ENCODE data around the gene ATP6V0B. TPM values are rescaled to one million over a fixed set of nuclear protein-coding genes. Genes with fewer than 3 reads are reported as not detected.

Gene ATP6V0B
- total and polyA plus RNA-seq, 2 of the 13 experiments (the other 11 are each of a cell fraction or from before 2014, with no cell fraction given): 157 to 161 TPM

DNA sequence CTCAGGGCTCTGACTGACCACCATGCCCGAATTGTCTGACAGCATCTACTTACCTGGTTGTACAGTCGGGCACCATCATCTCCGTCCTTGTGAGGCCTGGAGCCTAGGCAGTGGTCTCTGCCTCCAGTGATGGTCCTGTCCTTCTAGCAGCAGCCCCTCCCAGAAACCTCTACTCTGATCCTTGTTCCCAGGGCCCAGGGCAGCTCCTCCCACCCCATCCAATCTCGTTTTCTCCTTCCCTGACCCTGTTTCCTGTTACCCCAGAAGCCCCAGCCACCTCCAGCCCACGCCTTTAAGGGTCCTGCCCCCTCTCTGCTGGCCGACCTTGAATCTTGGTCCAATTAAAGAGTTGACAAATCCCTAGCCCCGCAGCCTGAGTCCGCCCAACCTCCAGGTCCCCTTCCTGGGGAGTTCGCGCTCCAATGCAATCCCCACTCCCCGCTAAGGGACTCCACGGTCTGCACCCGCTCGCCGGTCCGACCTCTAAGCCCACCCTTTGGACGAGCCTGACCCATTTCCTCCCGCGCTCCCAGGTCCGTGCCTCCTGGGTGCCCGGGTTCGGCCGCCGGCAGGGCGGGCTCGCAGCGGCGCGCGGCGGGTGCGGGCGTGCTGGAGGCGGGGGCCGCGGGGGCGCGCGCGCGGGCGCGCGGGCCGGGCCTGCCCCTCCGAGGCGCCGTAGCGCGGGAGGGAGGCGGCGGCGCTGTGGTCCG is 3.9 kb downstream of the ATP6V0B start, which contains the start of gene B4GALT2 (continued):
- TF ChIP-seq, protein P1, sequence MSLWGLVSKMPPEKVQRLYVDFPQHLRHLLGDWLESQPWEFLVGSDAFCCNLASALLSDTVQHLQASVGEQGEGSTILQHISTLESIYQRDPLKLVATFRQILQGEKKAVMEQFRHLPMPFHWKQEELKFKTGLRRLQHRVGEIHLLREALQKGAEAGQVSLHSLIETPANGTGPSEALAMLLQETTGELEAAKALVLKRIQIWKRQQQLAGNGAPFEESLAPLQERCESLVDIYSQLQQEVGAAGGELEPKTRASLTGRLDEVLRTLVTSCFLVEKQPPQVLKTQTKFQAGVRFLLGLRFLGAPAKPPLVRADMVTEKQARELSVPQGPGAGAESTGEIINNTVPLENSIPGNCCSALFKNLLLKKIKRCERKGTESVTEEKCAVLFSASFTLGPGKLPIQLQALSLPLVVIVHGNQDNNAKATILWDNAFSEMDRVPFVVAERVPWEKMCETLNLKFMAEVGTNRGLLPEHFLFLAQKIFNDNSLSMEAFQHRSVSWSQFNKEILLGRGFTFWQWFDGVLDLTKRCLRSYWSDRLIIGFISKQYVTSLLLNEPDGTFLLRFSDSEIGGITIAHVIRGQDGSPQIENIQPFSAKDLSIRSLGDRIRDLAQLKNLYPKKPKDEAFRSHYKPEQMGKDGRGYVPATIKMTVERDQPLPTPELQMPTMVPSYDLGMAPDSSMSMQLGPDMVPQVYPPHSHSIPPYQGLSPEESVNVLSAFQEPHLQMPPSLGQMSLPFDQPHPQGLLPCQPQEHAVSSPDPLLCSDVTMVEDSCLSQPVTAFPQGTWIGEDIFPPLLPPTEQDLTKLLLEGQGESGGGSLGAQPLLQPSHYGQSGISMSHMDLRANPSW (CRISPR knock-in tag; IDR thresholded peaks at IDR 0.05; ENCODE audit: borderline replicate concordance): no peak
- TF ChIP-seq CAMTA2 (CRISPR knock-in tag; IDR thresholded peaks at IDR 0.05; ENCODE audit: borderline replicate concordance): no peak
- peak; percentile 52; the same call in 1 of the 2 replicates for TF ChIP-seq RFXAP (CRISPR knock-in tag; IDR thresholded peaks at IDR 0.05; ENCODE audit: borderline replicate concordance)
- TF ChIP-seq, protein P2, sequence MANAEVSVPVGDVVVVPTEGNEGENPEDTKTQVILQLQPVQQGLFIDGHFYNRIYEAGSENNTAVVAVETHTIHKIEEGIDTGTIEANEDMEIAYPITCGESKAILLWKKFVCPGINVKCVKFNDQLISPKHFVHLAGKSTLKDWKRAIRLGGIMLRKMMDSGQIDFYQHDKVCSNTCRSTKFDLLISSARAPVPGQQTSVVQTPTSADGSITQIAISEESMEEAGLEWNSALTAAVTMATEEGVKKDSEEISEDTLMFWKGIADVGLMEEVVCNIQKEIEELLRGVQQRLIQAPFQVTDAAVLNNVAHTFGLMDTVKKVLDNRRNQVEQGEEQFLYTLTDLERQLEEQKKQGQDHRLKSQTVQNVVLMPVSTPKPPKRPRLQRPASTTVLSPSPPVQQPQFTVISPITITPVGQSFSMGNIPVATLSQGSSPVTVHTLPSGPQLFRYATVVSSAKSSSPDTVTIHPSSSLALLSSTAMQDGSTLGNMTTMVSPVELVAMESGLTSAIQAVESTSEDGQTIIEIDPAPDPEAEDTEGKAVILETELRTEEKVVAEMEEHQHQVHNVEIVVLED (CRISPR knock-in tag; IDR thresholded peaks at IDR 0.05; ENCODE audit: borderline replicate concordance): peak; percentile 37; the same call in 1 of the 2 replicates
- peak; percentile 50; the same call in 1 of the 2 replicates for TF ChIP-seq RBFOX2 (IDR thresholded peaks at IDR 0.05; ENCODE audit: low read depth, low read length)
- TF ChIP-seq AGO2 (optimal IDR thresholded peaks at IDR 0.05; ENCODE audit: low read depth, low read length): peak; percentile 85
- no peak for TF ChIP-seq NFYB (CRISPR knock-in tag; IDR thresholded peaks at IDR 0.05)
- TF ChIP-seq MTF1 (CRISPR knock-in tag; IDR thresholded peaks at IDR 0.05): no peak
- TF ChIP-seq, protein P3, sequence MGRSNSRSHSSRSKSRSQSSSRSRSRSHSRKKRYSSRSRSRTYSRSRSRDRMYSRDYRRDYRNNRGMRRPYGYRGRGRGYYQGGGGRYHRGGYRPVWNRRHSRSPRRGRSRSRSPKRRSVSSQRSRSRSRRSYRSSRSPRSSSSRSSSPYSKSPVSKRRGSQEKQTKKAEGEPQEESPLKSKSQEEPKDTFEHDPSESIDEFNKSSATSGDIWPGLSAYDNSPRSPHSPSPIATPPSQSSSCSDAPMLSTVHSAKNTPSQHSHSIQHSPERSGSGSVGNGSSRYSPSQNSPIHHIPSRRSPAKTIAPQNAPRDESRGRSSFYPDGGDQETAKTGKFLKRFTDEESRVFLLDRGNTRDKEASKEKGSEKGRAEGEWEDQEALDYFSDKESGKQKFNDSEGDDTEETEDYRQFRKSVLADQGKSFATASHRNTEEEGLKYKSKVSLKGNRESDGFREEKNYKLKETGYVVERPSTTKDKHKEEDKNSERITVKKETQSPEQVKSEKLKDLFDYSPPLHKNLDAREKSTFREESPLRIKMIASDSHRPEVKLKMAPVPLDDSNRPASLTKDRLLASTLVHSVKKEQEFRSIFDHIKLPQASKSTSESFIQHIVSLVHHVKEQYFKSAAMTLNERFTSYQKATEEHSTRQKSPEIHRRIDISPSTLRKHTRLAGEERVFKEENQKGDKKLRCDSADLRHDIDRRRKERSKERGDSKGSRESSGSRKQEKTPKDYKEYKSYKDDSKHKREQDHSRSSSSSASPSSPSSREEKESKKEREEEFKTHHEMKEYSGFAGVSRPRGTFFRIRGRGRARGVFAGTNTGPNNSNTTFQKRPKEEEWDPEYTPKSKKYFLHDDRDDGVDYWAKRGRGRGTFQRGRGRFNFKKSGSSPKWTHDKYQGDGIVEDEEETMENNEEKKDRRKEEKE (IDR thresholded peaks at IDR 0.05): no peak
- TF ChIP-seq, protein P4, sequence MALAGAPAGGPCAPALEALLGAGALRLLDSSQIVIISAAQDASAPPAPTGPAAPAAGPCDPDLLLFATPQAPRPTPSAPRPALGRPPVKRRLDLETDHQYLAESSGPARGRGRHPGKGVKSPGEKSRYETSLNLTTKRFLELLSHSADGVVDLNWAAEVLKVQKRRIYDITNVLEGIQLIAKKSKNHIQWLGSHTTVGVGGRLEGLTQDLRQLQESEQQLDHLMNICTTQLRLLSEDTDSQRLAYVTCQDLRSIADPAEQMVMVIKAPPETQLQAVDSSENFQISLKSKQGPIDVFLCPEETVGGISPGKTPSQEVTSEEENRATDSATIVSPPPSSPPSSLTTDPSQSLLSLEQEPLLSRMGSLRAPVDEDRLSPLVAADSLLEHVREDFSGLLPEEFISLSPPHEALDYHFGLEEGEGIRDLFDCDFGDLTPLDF (CRISPR knock-in tag; IDR thresholded peaks at IDR 0.05): 0 out of 2 replicates have a peak, but pooled peaks have one; percentile 24
- TF ChIP-seq POLR2G (IDR thresholded peaks at IDR 0.05; ENCODE audit: low read depth, low read length): peak; percentile 59; the same call in 1 of the 2 replicates
- TF ChIP-seq, protein P5, sequence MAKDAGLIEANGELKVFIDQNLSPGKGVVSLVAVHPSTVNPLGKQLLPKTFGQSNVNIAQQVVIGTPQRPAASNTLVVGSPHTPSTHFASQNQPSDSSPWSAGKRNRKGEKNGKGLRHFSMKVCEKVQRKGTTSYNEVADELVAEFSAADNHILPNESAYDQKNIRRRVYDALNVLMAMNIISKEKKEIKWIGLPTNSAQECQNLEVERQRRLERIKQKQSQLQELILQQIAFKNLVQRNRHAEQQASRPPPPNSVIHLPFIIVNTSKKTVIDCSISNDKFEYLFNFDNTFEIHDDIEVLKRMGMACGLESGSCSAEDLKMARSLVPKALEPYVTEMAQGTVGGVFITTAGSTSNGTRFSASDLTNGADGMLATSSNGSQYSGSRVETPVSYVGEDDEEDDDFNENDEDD (CRISPR knock-in tag; IDR thresholded peaks at IDR 0.05; ENCODE audit: borderline replicate concordance): peak; percentile 26; the same call in 1 of the 2 replicates
- no peak for TF ChIP-seq RORA (CRISPR knock-in tag; IDR thresholded peaks at IDR 0.05)
- TF ChIP-seq ZNF382 (CRISPR knock-in tag; IDR thresholded peaks at IDR 0.05; ENCODE audit: borderline replicate concordance): no peak
- peak; percentile 3; the same call in 1 of the 2 replicates for TF ChIP-seq ZFY (CRISPR knock-in tag; IDR thresholded peaks at IDR 0.05)
- TF ChIP-seq ZNF724P (CRISPR knock-in tag; IDR thresholded peaks at IDR 0.05; ENCODE audit: borderline replicate concordance): 0 out of 2 replicates have a peak, but pooled peaks have one; percentile 16
- no peak for TF ChIP-seq BORCS8-MEF2B (CRISPR knock-in tag; IDR thresholded peaks at IDR 0.05)
- no peak for TF ChIP-seq SNAPC2 (CRISPR knock-in tag; IDR thresholded peaks at IDR 0.05)
- TF ChIP-seq HNF4A (CRISPR knock-in tag; IDR thresholded peaks at IDR 0.05): 0 out of 2 replicates have a peak, but pooled peaks have one; percentile 13
- TF ChIP-seq SAP130 (CRISPR knock-in tag; IDR thresholded peaks at IDR 0.05; ENCODE audit: low read depth): no peak; the same call in 1 of the 2 replicates

Data from HepG2 (cell line).